Keratinocyte (primary cell): ENCODE data around the gene TRMT5.

Experiments used
- EZH2 ChIP-seq: IDR thresholded peaks from one replicate; pipeline ENCODE4 v1.6.1; 2012; ENCODE audit warnings: inconsistent platforms, mild to moderate bottlenecking, low read length, moderate library complexity
- TF ChIP-seq, protein P1 (sequence below), 3 experiments: IDR thresholded peaks in 1 of 3; conservative IDR thresholded peaks in 1 of 3; optimal IDR thresholded peaks in 1 of 3; 2 replicates in 2 of 3; 3 replicates in 1 of 3; pipeline versions ENCODE3 to v1.5.1; 2011; ENCODE audit warnings: low read length in 3 of 3, mild to moderate bottlenecking in 3 of 3, moderate library complexity in 2 of 3, control low read depth in 1 of 3, inconsistent platforms in 1 of 3; ENCODE audit not compliant: insufficient read depth in 2 of 3; ENCODE audit errors: extremely low read depth in 1 of 3

- TF ChIP-seq, protein P1, sequence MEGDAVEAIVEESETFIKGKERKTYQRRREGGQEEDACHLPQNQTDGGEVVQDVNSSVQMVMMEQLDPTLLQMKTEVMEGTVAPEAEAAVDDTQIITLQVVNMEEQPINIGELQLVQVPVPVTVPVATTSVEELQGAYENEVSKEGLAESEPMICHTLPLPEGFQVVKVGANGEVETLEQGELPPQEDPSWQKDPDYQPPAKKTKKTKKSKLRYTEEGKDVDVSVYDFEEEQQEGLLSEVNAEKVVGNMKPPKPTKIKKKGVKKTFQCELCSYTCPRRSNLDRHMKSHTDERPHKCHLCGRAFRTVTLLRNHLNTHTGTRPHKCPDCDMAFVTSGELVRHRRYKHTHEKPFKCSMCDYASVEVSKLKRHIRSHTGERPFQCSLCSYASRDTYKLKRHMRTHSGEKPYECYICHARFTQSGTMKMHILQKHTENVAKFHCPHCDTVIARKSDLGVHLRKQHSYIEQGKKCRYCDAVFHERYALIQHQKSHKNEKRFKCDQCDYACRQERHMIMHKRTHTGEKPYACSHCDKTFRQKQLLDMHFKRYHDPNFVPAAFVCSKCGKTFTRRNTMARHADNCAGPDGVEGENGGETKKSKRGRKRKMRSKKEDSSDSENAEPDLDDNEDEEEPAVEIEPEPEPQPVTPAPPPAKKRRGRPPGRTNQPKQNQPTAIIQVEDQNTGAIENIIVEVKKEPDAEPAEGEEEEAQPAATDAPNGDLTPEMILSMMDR (optimal IDR thresholded peaks at IDR 0.05 in 1 of 3, IDR thresholded peaks at IDR 0.05 in 1 of 3, conservative IDR thresholded peaks at IDR 0.05 in 1 of 3; ENCODE audit: extremely low read depth in 1 of 3, insufficient read depth in 2 of 3, low read length in 3 of 3), result no peak
- no peak for TF ChIP-seq EZH2
Observed at GRCh38 chr14:60968671-60969070, 12.2 kb downstream of the TRMT5 start.
